ENCODE measurements around the gene DOCK1. TPM values are rescaled to one million over a fixed set of nuclear protein-coding genes. Genes with fewer than 3 reads are reported as not detected.

The DOCK1 gene
- total RNA-seq, 1 donor from 2014 or later: 72.6 TPM

GRCh38 chr10:127133672-127134500 is 228.7 kb downstream of the DOCK1 start:
- Histone ChIP-seq H4K20me1 (ENCODE audit: low read depth) (no peaks in the 10 kb centered on the region), H2AFZ (replicated peaks) (no peak overlapping the region), H3K4me2 (no peak overlapping the region), H3F3A (ENCODE audit: low read depth) (no peaks in the 10 kb centered on the region), H3K4me1 (no peaks in the 10 kb centered on the region), H3K9ac (no peak overlapping the region), H3K27ac (no peak overlapping the region), H3K27me3 (no peaks in the 10 kb centered on the region), H3K4me3 (no peak overlapping the region), H3K79me2 (ENCODE audit: low read depth) (no peaks in the 10 kb centered on the region), H3K9me3 (ENCODE audit: low read depth) (no peaks in the 10 kb centered on the region), H3K36me3 (no peaks in the 10 kb centered on the region)
- no peak for TF ChIP-seq CTCF (IDR thresholded peaks at IDR 0.05)
- no peak for TF ChIP-seq EZH2 (IDR thresholded peaks at IDR 0.05)
- TF ChIP-seq EZH2phosphoT487 (IDR thresholded peaks at IDR 0.05): no peak
- H3K36me3 Mint-ChIP-seq: peaks cover 10% of the 10 kb centered on the region
- no peak overlapping the region for H3K27ac Mint-ChIP-seq
- no peak for DNase-seq (ENCODE audit: low spot score)
- H3K27me3 Mint-ChIP-seq (ENCODE audit: insufficient read depth, low read depth): peaks cover 2% of the 10 kb centered on the region
- no peaks in the 10 kb centered on the region for H3K4me1 Mint-ChIP-seq
- no peaks in the 10 kb centered on the region for H3K9me3 Mint-ChIP-seq
- no peak overlapping the region for H3K4me3 Mint-ChIP-seq

DNA sequence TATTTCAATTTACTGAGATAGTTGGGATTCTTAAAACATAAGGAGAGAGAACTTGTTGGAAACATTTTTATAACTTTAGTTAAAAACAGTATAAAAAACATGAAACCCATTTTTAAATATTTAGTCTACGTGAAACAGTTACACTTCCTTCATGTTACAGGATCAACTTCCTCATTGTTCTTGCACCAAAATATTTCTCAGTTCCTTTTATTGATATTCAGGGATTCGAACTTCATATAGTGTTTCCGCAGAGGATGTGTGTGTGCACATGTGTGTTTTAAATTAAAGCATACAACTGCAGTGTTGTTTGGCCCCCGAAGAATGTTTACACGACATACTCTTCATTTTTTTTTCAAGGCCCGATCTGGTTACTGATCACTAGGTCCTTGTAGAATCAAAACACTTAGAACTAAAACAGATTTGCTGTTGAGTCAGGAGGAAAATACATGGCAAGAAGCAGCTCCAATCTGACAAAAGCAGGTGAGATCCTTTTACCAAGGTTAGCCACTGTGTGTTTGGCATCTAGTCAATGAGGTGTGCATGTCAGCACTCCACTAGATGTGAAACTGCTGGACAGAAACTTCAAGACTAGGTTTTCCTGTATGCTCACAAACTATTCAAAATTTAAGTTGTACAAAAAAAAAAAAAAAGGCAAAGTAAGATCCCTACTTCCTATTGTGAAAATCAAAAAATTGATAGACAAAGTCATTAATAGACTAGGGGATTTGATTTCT is 230.8 kb downstream of the DOCK1 start:
- Histone ChIP-seq H3K27ac (no peak overlapping the region), H3F3A (ENCODE audit: low read depth) (no peaks in the 10 kb centered on the region), H2AFZ (replicated peaks) (no peak overlapping the region), H3K79me2 (ENCODE audit: low read depth) (no peaks in the 10 kb centered on the region), H3K4me2 (no peak overlapping the region), H3K4me3 (no peak overlapping the region), H3K4me1 (no peaks in the 10 kb centered on the region), H3K36me3 (no peaks in the 10 kb centered on the region), H4K20me1 (ENCODE audit: low read depth) (no peaks in the 10 kb centered on the region), H3K9me3 (ENCODE audit: low read depth) (no peaks in the 10 kb centered on the region), H3K27me3 (no peaks in the 10 kb centered on the region), H3K9ac (no peak overlapping the region)
- H3K36me3 Mint-ChIP-seq: peaks cover 3% of the 10 kb centered on the region
- H3K9me3 Mint-ChIP-seq: no peaks in the 10 kb centered on the region
- H3K4me3 Mint-ChIP-seq: no peak overlapping the region
- no peak for DNase-seq (ENCODE audit: low spot score)
- H3K27me3 Mint-ChIP-seq (ENCODE audit: insufficient read depth, low read depth): no peaks in the 10 kb centered on the region
- TF ChIP-seq CTCF (IDR thresholded peaks at IDR 0.05): no peak
- TF ChIP-seq EZH2phosphoT487 (IDR thresholded peaks at IDR 0.05): no peak
- TF ChIP-seq EZH2 (IDR thresholded peaks at IDR 0.05): no peak
- no peak overlapping the region for H3K27ac Mint-ChIP-seq
- no peaks in the 10 kb centered on the region for H3K4me1 Mint-ChIP-seq

GRCh38 chr10:127137391-127137790 is 232.2 kb downstream of the DOCK1 start:
- Mint-ChIP-seq H3K27me3 (ENCODE audit: insufficient read depth, low read depth) (no peaks in the 10 kb centered on the region), H3K36me3 (peaks cover 3% of the 10 kb centered on the region), H3K27ac (no peak overlapping the region), H3K4me1 (no peaks in the 10 kb centered on the region), H3K9me3 (no peaks in the 10 kb centered on the region), H3K4me3 (no peak overlapping the region)
- H3K4me2 ChIP-seq: no peak overlapping the region
- no peaks in the 10 kb centered on the region for H3K79me2 ChIP-seq (ENCODE audit: low read depth)
- H3K27me3 ChIP-seq: no peaks in the 10 kb centered on the region
- H3K36me3 ChIP-seq: no peaks in the 10 kb centered on the region
- no peak overlapping the region for H2AFZ ChIP-seq (replicated peaks)
- DNase-seq (ENCODE audit: low spot score): no peak
- no peak overlapping the region for H3K4me3 ChIP-seq
- H4K20me1 ChIP-seq (ENCODE audit: low read depth): no peaks in the 10 kb centered on the region
- H3K9ac ChIP-seq: no peak overlapping the region
- peaks cover 3% of the 10 kb centered on the region for H3K4me1 ChIP-seq
- no peak for TF ChIP-seq CTCF (IDR thresholded peaks at IDR 0.05)
- TF ChIP-seq EZH2 (IDR thresholded peaks at IDR 0.05): no peak
- TF ChIP-seq EZH2phosphoT487 (IDR thresholded peaks at IDR 0.05): no peak
- H3K9me3 ChIP-seq (ENCODE audit: low read depth): no peaks in the 10 kb centered on the region
- H3F3A ChIP-seq (ENCODE audit: low read depth): no peaks in the 10 kb centered on the region
- no peak overlapping the region for H3K27ac ChIP-seq
